Stimulated activated CD8-positive, alpha-beta memory T cell treated with anti-CD3 and anti-CD28 coated beads, Interleukin-7, amount 100 ng/mL, for 48 hours (primary cell): Measurements from ENCODE around the gene GTF2I.
"Not testable (repeated sequence)": the region's sequence is repeated elsewhere in the genome, so short reads cannot be mapped to it uniquely, and the experiment has no call there.

Experiments
- DNase-seq, 2 donors: peaks; one replicate each; pipeline ENCODE4 v3.0.0-alpha.2; 2020; ENCODE audit warnings: low read depth in 1 of 2; ENCODE audit errors: extremely low read depth in 1 of 2

Gene GTF2I

GRCh38 chr7:74773760-74774750 lies 116.5 kb downstream of the GTF2I start, which contains the start of gene NCF1:
TSS of gene NCF1 (plus strand) at chr7:74774011. CDS start at chr7:74774032, 21 bp downstream.
- not testable (repeated sequence) for DNase-seq

GRCh38 chr7:74775111-74775510 lies 117.6 kb downstream of the GTF2I start:
- DNase-seq, result not testable (repeated sequence)

- DNase-seq, result not testable (repeated sequence)
Observed at GRCh38 chr7:74779053-74779452, 121.5 kb downstream of the GTF2I start.

GRCh38 chr7:74781746-74782145 lies 124.2 kb downstream of the GTF2I start:
- DNase-seq, result not testable (repeated sequence)

GRCh38 chr7:74783595-74783994 lies 126.1 kb downstream of the GTF2I start:
- DNase-seq, result not testable (repeated sequence)

GRCh38 chr7:74788369-74789150 lies 131.0 kb downstream of the GTF2I start:
- DNase-seq, result peak; percentile 89 to 91

GRCh38 chr7:74789200-74789736 lies 131.8 kb downstream of the GTF2I start:
- not testable (repeated sequence) for DNase-seq

- DNase-seq, result not testable (repeated sequence)
Observed at GRCh38 chr7:74797848-74798622, 140.5 kb downstream of the GTF2I start.

- DNase-seq, result not testable (repeated sequence)
Observed at GRCh38 chr7:74798644-74799043, 141.1 kb downstream of the GTF2I start.
